ENCODE measurements around the gene ATF3. TPM values are rescaled to one million over a fixed set of nuclear protein-coding genes. Genes with fewer than 3 reads are reported as not detected.
"Not testable (repeated sequence)": the region's sequence is repeated elsewhere in the genome, so short reads cannot be mapped to it uniquely, and the experiment has no call there.

The ATF3 gene
- total RNA-seq, 4 donors from 2014 or later, result 1.8 to 42.6 (median 24.4) TPM

DNA sequence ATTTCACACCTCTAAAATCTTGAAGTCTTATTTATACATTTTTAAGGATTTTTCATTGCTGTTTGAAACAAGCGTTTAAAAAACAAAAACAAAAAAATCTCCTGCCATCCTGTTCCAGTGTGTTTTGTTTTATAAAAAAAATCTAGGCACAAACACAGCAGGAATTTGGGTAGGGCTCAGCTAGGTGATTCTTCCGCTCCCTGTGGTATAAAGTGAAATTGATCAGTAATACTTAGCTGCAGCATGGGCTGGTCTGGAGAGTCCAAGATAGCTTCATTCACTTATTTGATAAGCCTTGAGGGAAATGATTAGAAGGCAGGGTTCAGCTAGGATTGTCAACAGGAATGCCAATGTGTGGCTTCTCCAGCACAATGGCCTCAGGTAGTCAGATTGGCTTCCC lies 25.7 kb downstream of the ATF3 start:
- Histone ChIP-seq H3K4me1 (no peaks in the 10 kb centered on the region), H3K4me3 (no peak overlapping the region), H3K36me3 (no peaks in the 10 kb centered on the region), H3K9me3 (no peaks in the 10 kb centered on the region), H3K27me3 (no peaks in the 10 kb centered on the region), H3K27ac (no peak overlapping the region)
- TF ChIP-seq POLR2A (IDR thresholded peaks at IDR 0.05), result no peak
- TF ChIP-seq, protein P1, sequence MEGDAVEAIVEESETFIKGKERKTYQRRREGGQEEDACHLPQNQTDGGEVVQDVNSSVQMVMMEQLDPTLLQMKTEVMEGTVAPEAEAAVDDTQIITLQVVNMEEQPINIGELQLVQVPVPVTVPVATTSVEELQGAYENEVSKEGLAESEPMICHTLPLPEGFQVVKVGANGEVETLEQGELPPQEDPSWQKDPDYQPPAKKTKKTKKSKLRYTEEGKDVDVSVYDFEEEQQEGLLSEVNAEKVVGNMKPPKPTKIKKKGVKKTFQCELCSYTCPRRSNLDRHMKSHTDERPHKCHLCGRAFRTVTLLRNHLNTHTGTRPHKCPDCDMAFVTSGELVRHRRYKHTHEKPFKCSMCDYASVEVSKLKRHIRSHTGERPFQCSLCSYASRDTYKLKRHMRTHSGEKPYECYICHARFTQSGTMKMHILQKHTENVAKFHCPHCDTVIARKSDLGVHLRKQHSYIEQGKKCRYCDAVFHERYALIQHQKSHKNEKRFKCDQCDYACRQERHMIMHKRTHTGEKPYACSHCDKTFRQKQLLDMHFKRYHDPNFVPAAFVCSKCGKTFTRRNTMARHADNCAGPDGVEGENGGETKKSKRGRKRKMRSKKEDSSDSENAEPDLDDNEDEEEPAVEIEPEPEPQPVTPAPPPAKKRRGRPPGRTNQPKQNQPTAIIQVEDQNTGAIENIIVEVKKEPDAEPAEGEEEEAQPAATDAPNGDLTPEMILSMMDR (IDR thresholded peaks at IDR 0.05), result no peak
- intact Hi-C loops (cut with DNase I; ENCODE audit: low total_unique reads), result no loop called here
- no peak for DNase-seq

DNA sequence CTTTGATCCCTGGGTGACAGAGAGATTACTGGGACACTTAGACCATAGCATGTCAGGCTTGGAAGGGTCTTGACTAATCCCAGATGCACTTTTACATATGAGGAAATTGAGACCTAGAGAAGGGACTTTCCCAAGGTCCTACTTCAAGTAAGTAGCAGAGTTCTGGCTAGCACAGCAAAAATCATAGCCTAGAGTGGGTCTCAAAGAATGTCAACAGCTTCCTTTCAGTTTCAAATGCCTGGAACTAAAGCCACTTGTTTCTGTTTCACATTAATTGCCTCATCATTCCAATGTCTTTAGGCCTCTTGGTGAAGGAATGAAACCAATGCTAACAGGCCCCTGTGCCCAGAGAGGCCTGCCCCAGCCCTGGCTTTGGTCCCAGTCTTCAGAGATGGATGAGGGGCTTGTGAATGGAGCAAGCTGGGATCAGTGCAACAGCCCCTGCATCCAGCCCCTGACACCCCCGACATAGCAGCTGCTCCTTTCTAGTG lies 26.6 kb downstream of the ATF3 start:
- Histone ChIP-seq H3K36me3 (no peaks in the 10 kb centered on the region), H3K4me3 (no peak overlapping the region), H3K27me3 (no peaks in the 10 kb centered on the region), H3K4me1 (no peaks in the 10 kb centered on the region), H3K9me3 (no peaks in the 10 kb centered on the region), H3K27ac (peak overlapping the region; percentile 10 to 68)
- no peak for TF ChIP-seq POLR2A (IDR thresholded peaks at IDR 0.05)
- TF ChIP-seq, protein P1 (IDR thresholded peaks at IDR 0.05), result no peak
- intact Hi-C loops (cut with DNase I; ENCODE audit: low total_unique reads), result no loop called here
- DNase-seq, result no peak

DNA sequence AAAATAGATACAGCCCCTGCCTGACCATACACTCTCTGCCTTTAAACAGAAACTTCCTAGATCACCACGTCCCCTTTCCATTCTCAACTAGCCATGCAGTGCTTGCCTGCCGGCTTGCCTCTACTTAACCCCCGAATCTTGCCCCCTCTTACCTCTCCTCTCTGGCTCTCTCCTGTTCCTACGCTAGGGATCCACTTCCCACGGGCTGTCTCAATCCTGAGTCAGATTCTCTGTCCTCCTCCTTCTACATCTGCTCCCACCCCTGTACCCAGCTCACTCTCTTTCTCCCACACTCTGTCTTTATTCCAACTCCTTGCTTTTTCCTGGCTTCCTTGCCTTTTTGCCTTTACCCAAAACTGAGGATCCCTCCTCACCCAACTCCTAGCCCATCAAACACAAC lies 29.3 kb downstream of the ATF3 start:
- Histone ChIP-seq H3K4me3 (no peak overlapping the region), H3K27ac (peak overlapping the region; percentile 42 to 68), H3K27me3 (no peaks in the 10 kb centered on the region), H3K36me3 (no peaks in the 10 kb centered on the region), H3K9me3 (no peaks in the 10 kb centered on the region), H3K4me1 (no peaks in the 10 kb centered on the region)
- no peak for DNase-seq
- intact Hi-C loops (cut with DNase I; ENCODE audit: low total_unique reads), result no loop called here
- TF ChIP-seq, protein P1 (IDR thresholded peaks at IDR 0.05), result no peak
- TF ChIP-seq POLR2A (IDR thresholded peaks at IDR 0.05), result no peak

DNA sequence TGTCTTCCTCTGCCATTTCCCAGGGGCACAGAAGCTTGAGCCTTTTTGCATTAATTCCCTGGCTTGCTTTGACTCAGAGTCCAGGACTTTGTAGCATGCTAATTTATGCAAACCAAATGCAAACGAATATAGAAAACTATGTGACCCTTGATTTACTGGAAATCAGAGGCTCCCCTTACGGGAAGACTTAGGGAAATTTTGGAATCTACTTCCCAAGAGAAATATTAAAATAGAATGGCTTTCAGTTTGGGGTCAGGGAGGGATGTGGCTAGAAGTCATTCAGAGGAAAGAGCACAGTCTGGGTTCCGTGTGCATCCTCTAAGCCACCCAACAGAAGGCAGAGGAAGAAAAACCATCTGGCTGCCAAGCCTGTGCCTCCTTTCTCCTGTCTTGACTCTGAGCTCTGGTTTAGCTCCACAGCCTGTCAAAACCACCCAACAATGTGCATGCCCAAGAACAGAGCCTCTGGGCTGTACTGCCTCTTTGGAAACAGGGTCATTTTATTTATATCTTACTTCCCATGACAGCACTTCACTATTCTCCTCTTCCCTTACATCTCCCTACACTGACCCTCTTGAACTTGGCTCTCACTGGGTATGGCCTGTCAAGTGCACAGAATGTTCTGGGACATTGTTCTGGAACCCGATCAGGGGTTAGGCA lies 30.1 kb downstream of the ATF3 start:
- intact Hi-C loops (cut with DNase I; ENCODE audit: low total_unique reads), result no loop called here
- Histone ChIP-seq H3K4me3 (no peak overlapping the region), H3K36me3 (no peaks in the 10 kb centered on the region), H3K27me3 (no peaks in the 10 kb centered on the region), H3K4me1 (no peaks in the 10 kb centered on the region), H3K9me3 (no peaks in the 10 kb centered on the region), H3K27ac (peak overlapping the region; percentile 42 to 68)
- no peak for TF ChIP-seq POLR2A (IDR thresholded peaks at IDR 0.05)
- TF ChIP-seq, protein P1 (IDR thresholded peaks at IDR 0.05), result no peak
- DNase-seq, result no peak

DNA sequence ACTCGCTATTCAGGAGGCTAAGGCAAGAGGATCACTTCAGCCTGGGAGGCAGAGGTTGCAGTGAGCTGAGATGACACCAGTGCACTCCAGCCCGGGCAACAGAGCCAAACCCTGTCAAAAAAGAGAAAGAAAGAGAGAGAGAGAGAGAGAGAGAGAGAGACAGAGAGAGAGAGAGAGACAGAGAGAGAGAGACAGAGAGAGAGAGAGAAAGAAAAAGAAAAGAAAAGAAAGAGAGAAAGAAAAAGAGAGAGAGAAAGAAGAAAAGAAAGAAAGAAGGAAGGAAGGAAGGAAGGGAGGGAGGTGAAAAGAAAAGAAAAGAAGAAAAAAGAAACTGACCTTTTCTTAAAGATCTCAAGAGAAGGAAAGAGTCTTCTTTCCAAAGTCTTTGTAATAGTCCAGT lies 31.0 kb downstream of the ATF3 start:
- H3K4me1 ChIP-seq; H3K36me3 ChIP-seq; intact Hi-C loops (cut with DNase I; ENCODE audit: low total_unique reads); H3K9me3 ChIP-seq; H3K27ac ChIP-seq; H3K27me3 ChIP-seq; H3K4me3 ChIP-seq; DNase-seq: not testable (repeated sequence)

All from uterus (tissue), 4 donors.